ENCODE measurements around the gene MIS18A.

DNA sequence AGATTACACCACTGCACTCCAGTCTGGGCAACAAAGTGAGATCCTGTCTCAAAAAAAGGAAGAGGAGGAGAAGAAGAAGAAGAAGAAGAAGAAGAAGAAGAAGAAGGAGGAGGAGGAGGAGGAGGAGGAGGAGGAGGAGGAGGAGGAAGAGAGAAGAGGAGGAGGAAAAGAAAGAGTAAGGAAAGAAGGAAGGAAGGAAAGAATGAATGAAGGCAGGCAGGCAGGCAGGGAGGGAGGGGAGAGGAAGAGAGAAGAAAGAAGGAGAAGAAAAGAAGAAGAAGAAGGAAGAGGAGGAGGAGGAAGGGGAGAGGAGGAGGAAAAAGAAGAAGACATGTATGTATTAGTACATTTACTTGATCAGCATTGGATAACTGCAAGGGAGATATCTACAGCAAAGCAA is 26.7 kb downstream of the MIS18A start:
- TF ChIP-seq TAF1 (IDR thresholded peaks at IDR 0.05; ENCODE audit: borderline replicate concordance, low read depth, low read length) (no peak), POLR2AphosphoS5 (IDR thresholded peaks at IDR 0.05; ENCODE audit: low read depth, low read length) (no peak)
